ENCODE measurements around the gene GRIA3. TPM values are rescaled to one million over a fixed set of nuclear protein-coding genes. Genes with fewer than 3 reads are reported as not detected.

Gene GRIA3
- total RNA-seq, 2 experiments from 2014 or later: not detected

DNA sequence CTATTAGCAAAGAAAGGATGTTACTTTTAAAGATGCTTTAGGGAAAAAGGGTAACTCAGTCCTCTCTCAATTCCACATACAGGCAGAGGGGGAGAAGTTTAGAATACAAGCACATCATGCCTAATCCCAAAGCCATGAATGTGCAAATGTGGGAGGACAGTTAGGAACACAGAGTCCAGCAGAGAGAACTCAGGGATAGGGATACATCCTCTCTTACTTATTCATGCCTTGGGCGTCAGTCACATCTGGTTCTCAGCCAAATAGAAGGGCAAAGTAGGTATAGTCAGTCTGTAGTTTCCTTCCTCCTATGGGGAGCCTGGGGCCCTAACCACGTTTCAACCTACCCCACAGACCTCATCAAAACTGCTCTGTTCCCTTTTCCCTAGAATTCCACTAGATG, 87.8 kb downstream of the GRIA3 start:
- Histone ChIP-seq H2AFZ (ENCODE audit: low read length) (no peak overlapping the region), H3K27ac (ENCODE audit: low read depth, low read length, poor library complexity, severe bottlenecking) (no peak overlapping the region), H3K9me2 (ENCODE audit: insufficient read depth, low read length) (no peaks in the 10 kb centered on the region), H3K9me3 (ENCODE audit: low read length) (no peaks in the 10 kb centered on the region), H3K4me2 (ENCODE audit: low read length) (no peak overlapping the region), H3K79me2 (ENCODE audit: insufficient read depth, low read depth, low read length) (no peaks in the 10 kb centered on the region), H3K4me1 (ENCODE audit: insufficient read depth, low read length, poor library complexity, severe bottlenecking) (no peaks in the 10 kb centered on the region), H3K36me3 (ENCODE audit: insufficient read depth, low read length) (no peaks in the 10 kb centered on the region), H4K20me1 (ENCODE audit: insufficient read depth, low read length) (no peaks in the 10 kb centered on the region), H3K4me3 (ENCODE audit: low read depth, low read length, poor library complexity, severe bottlenecking) (no peak overlapping the region)
- POLR2A ChIA-PET: no interaction called here
- intact Hi-C loops (cut with micrococcal nuclease; ENCODE audit: unreplicated experiment): no loop called here
- CTCF ChIA-PET (ENCODE audit: unreplicated experiment): no interaction called here
- no peak for DNase-seq (ENCODE audit: low spot score)
- no TSS peak for BruUV-seq (replicated peaks)
- TF ChIP-seq, protein P1, sequence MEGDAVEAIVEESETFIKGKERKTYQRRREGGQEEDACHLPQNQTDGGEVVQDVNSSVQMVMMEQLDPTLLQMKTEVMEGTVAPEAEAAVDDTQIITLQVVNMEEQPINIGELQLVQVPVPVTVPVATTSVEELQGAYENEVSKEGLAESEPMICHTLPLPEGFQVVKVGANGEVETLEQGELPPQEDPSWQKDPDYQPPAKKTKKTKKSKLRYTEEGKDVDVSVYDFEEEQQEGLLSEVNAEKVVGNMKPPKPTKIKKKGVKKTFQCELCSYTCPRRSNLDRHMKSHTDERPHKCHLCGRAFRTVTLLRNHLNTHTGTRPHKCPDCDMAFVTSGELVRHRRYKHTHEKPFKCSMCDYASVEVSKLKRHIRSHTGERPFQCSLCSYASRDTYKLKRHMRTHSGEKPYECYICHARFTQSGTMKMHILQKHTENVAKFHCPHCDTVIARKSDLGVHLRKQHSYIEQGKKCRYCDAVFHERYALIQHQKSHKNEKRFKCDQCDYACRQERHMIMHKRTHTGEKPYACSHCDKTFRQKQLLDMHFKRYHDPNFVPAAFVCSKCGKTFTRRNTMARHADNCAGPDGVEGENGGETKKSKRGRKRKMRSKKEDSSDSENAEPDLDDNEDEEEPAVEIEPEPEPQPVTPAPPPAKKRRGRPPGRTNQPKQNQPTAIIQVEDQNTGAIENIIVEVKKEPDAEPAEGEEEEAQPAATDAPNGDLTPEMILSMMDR (conservative IDR thresholded peaks at IDR 0.05; ENCODE audit: low read length): no peak
- no peak for TF ChIP-seq EZH2phosphoT487 (IDR thresholded peaks at IDR 0.05; ENCODE audit: borderline replicate concordance, low read depth, low read length)

DNA sequence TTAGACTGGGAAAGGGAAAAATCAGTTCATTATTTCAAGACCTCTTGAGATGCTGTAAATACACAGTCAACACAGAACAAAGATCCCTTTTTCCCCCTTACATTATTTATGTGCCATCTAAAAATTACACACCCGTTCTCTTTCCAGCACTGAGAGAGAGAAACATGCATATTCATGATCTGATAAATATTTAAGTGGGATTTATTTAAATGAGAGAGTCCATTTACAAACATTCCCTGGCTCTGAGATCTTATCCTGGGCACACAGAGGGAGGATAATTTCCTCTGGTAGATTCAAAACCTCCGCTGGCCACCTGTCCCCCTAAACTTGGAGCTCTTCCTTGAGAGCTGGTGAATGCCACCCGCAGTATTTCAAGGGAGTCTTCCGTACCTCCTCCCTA, 88.6 kb downstream of the GRIA3 start:
- no peaks in the 10 kb centered on the region for H3K9me3 ChIP-seq (ENCODE audit: low read length)
- H2AFZ ChIP-seq (ENCODE audit: low read length): no peak overlapping the region
- no TSS peak for BruUV-seq (replicated peaks)
- DNase-seq (ENCODE audit: low spot score): no peak
- TF ChIP-seq, protein P1 (conservative IDR thresholded peaks at IDR 0.05; ENCODE audit: low read length): no peak
- TF ChIP-seq EZH2phosphoT487 (IDR thresholded peaks at IDR 0.05; ENCODE audit: borderline replicate concordance, low read depth, low read length): no peak
- no peaks in the 10 kb centered on the region for H3K4me1 ChIP-seq (ENCODE audit: insufficient read depth, low read length, poor library complexity, severe bottlenecking)
- POLR2A ChIA-PET: no interaction called here
- no peaks in the 10 kb centered on the region for H4K20me1 ChIP-seq (ENCODE audit: insufficient read depth, low read length)
- H3K27ac ChIP-seq (ENCODE audit: low read depth, low read length, poor library complexity, severe bottlenecking): no peak overlapping the region
- CTCF ChIA-PET (ENCODE audit: unreplicated experiment): no interaction called here
- H3K36me3 ChIP-seq (ENCODE audit: insufficient read depth, low read length): no peaks in the 10 kb centered on the region
- H3K4me3 ChIP-seq (ENCODE audit: low read depth, low read length, poor library complexity, severe bottlenecking): no peak overlapping the region
- no peaks in the 10 kb centered on the region for H3K79me2 ChIP-seq (ENCODE audit: insufficient read depth, low read depth, low read length)
- H3K9me2 ChIP-seq (ENCODE audit: insufficient read depth, low read length): no peaks in the 10 kb centered on the region
- no peak overlapping the region for H3K4me2 ChIP-seq (ENCODE audit: low read length)
- intact Hi-C loops (cut with micrococcal nuclease; ENCODE audit: unreplicated experiment): no loop called here

DNA sequence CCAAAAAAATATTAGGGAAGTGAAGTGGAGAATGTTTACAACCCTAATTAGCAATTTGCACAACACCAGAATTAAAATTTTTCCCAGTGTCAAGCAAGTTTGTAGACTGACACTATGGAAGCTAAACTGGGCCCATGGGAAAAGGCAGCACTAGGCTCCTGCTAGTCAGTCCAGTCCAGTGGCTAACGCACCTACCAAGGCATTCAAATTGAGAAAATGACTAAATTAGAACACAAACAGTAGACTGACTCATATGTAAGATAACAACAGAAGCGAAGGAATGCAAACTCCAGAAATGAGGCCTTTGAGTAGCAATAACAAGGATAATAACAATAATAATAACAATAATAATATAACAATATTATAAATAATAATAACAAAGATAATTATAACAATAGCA, 90.7 kb downstream of the GRIA3 start:
- intact Hi-C loops (cut with micrococcal nuclease; ENCODE audit: unreplicated experiment): no loop called here
- no peaks in the 10 kb centered on the region for H4K20me1 ChIP-seq (ENCODE audit: insufficient read depth, low read length)
- BruUV-seq (replicated peaks): no TSS peak
- no peak overlapping the region for H3K27ac ChIP-seq (ENCODE audit: low read depth, low read length, poor library complexity, severe bottlenecking)
- H2AFZ ChIP-seq (ENCODE audit: low read length): no peak overlapping the region
- no peaks in the 10 kb centered on the region for H3K4me1 ChIP-seq (ENCODE audit: insufficient read depth, low read length, poor library complexity, severe bottlenecking)
- POLR2A ChIA-PET: no interaction called here
- no peak overlapping the region for H3K4me3 ChIP-seq (ENCODE audit: low read depth, low read length, poor library complexity, severe bottlenecking)
- no peak for DNase-seq (ENCODE audit: low spot score)
- no peak for TF ChIP-seq EZH2phosphoT487 (IDR thresholded peaks at IDR 0.05; ENCODE audit: borderline replicate concordance, low read depth, low read length)
- TF ChIP-seq, protein P1 (conservative IDR thresholded peaks at IDR 0.05; ENCODE audit: low read length): no peak
- H3K36me3 ChIP-seq (ENCODE audit: insufficient read depth, low read length): no peaks in the 10 kb centered on the region
- no peaks in the 10 kb centered on the region for H3K9me2 ChIP-seq (ENCODE audit: insufficient read depth, low read length)
- no peak overlapping the region for H3K4me2 ChIP-seq (ENCODE audit: low read length)
- no peaks in the 10 kb centered on the region for H3K9me3 ChIP-seq (ENCODE audit: low read length)
- no peaks in the 10 kb centered on the region for H3K79me2 ChIP-seq (ENCODE audit: insufficient read depth, low read depth, low read length)
- CTCF ChIA-PET (ENCODE audit: unreplicated experiment): no interaction called here

Measured in OCI-LY7 (cell line).